Left ventricle myocardium inferior (tissue), 1 donor: ENCODE measurements around the gene MRPL18. TPM values are rescaled to one million over a fixed set of nuclear protein-coding genes. Genes with fewer than 3 reads are reported as not detected.
A peak's percentile ranks its signal among the peaks of the same experiment; 100 is the strongest.

Experiments
- DNase-seq: peaks from one replicate; pipeline ENCODE4 v3.0.0-alpha.2; 2020
- H3K27ac ChIP-seq: fragments of 200-600 bp; replicated peaks from 2 replicates; pipeline ENCODE4 v1.8.0; 2021
- H3K27me3 ChIP-seq: fragments of 200-600 bp; 2 replicates; pipeline ENCODE4 v1.8.0; 2021; ENCODE audit warnings: low read depth
- H3K36me3 ChIP-seq: fragments of 200-600 bp; 2 replicates; pipeline ENCODE4 v1.8.0; 2021
- H3K4me1 ChIP-seq: fragments of 200-600 bp; 2 replicates; pipeline ENCODE4 v1.8.0; 2021
- H3K4me3 ChIP-seq: fragments of 200-600 bp; 2 replicates; pipeline ENCODE4 v1.8.0; 2021; ENCODE audit warnings: mild to moderate bottlenecking, moderate library complexity
- H3K9me3 ChIP-seq: fragments of 200-600 bp; replicated peaks from 2 replicates; pipeline ENCODE4 v1.8.0; 2021
- intact Hi-C: fragments of 100-400 bp; cut with micrococcal nuclease; formaldehyde crosslinking; loops from one replicate; pipeline ENCODE4 v1.11.0; 2022
- total RNA-seq: library from RNA; stranded (reverse); fragmentation: NEBNext Ultra II Directional; extraction: Animal tissue kit (Norgen Biotek cat#: 25700); gene quantifications from one replicate; pipeline ENCODE4 v1.2.1, GENCODE V29; 2021
- TF ChIP-seq, protein P1 (sequence below): fragments of 200-600 bp; IDR thresholded peaks from 2 replicates; pipeline ENCODE4 v1.8.0; 2021; ENCODE audit warnings: antibody characterized with exemption, mild to moderate bottlenecking, borderline replicate concordance
- donor health status: DM: no; HTN: yes; CAD: no; lungs with severe emphysema.

Gene MRPL18
- total RNA-seq, 1 donor from 2014 or later, result 60.2 TPM

DNA sequence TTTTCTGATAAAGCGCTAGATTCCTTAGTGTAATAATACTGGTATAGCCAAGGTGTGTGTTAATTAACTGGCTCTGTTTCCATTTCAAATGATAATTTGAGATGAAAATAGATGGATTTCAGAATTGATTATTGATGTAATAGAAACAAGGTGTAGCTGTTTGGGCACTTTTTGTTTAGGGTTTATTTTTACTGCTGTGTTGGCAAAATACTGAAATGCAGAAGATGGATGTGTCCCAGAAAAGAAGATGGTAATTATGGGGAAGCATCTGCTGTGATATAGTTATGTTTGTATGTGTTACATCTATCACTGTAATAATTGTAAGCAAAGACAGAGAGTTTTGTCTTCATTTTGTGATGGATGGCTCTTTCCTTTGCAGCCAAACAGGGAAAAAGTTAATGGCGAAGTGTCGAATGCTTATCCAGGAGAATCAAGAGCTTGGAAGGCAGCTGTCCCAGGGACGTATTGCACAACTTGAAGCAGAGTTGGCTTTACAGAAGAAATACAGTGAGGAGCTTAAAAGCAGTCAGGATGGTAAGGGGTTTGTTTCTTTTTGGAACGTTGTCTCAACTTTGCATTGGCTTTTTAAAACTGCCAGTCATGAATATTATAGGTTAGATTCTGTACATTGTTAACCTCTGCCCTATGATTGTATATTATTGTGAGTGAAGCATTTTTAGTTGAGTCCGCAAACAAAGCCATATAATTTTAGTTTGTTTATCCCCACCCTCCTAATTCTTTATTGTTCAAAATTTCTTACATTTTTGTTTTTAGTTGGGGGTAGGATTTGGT, 37.0 kb upstream of the MRPL18 start:
- Histone ChIP-seq H3K9me3 (no peaks in the 10 kb centered on the region), H3K36me3 (peaks cover 90% of the 10 kb centered on the region), H3K27ac (no peak overlapping the region)

DNA sequence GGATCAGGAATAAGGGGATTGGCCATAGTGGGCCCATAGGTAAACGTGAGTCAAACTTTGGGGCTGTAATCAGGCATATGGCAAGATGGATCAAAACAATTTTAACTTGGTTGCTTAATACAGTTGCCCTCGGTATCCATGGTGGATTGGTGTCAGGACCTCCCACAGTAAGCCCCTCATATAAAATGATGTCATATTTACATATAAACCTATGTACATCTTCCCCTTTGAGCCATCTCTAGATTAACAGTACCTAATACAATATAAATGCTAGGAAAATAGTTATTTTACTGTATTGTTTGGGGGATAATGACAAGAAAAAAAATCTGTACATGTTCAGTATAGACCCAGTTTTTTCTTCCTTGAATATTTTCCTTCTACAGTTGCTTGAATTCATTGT, 35.9 kb upstream of the MRPL18 start:
- intact Hi-C loops, result no loop called here
- Histone ChIP-seq H3K27ac (no peak overlapping the region), H3K36me3 (peaks cover 84% of the 10 kb centered on the region), H3K9me3 (no peaks in the 10 kb centered on the region), H3K27me3 (no peaks in the 10 kb centered on the region), H3K4me3 (no peak overlapping the region), H3K4me1 (peaks cover 15% of the 10 kb centered on the region)
- no peak for DNase-seq
- TF ChIP-seq, protein P1, sequence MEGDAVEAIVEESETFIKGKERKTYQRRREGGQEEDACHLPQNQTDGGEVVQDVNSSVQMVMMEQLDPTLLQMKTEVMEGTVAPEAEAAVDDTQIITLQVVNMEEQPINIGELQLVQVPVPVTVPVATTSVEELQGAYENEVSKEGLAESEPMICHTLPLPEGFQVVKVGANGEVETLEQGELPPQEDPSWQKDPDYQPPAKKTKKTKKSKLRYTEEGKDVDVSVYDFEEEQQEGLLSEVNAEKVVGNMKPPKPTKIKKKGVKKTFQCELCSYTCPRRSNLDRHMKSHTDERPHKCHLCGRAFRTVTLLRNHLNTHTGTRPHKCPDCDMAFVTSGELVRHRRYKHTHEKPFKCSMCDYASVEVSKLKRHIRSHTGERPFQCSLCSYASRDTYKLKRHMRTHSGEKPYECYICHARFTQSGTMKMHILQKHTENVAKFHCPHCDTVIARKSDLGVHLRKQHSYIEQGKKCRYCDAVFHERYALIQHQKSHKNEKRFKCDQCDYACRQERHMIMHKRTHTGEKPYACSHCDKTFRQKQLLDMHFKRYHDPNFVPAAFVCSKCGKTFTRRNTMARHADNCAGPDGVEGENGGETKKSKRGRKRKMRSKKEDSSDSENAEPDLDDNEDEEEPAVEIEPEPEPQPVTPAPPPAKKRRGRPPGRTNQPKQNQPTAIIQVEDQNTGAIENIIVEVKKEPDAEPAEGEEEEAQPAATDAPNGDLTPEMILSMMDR, result no peak

More for the DNA sequence above, 37.0 kb upstream of the MRPL18 start:
- no peak for DNase-seq
- intact Hi-C loops, result no loop called here
- H3K27me3 ChIP-seq, result no peaks in the 10 kb centered on the region
- H3K4me1 ChIP-seq, result peaks cover 15% of the 10 kb centered on the region
- no peak overlapping the region for H3K4me3 ChIP-seq
- TF ChIP-seq, protein P1, result no peak

DNA sequence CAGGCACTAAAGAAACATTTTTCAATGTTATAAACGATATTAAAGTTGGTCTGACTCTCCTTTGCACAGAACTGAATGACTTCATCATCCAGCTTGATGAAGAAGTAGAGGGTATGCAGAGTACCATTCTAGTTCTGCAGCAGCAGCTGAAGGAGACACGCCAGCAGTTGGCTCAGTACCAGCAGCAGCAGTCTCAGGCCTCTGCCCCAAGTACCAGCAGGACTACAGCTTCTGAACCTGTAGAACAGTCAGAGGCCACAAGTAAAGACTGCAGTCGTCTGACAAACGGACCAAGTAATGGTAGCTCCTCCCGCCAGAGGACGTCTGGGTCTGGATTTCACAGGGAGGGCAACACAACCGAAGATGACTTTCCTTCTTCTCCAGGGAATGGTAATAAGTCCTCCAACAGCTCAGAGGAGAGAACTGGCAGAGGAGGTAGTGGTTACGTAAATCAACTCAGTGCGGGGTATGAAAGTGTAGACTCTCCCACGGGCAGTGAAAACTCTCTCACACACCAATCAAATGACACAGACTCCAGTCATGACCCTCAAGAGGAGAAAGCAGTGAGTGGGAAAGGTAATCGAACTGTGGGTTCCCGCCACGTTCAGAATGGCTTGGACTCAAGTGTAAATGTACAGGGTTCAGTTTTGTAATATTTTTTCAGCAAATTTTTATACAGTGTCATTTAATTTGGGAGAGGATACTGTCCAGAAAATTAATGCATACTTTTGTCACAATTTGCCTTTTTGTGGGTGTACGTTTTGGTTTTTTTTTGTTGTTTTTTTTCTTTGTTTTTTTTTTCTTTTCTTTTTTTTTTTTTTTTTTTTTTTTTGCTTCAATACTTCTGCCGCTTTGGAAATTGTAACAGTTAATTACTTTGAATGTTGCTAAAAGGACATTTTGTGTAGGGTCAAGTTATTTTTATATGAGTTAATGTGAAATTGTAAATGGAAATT, 35.0 kb upstream of the MRPL18 start:
- intact Hi-C loops, result no loop called here
- no peak for DNase-seq
- Histone ChIP-seq H3K4me3 (no peak overlapping the region), H3K9me3 (no peaks in the 10 kb centered on the region), H3K27me3 (no peaks in the 10 kb centered on the region), H3K4me1 (peaks cover 10% of the 10 kb centered on the region), H3K27ac (peak overlapping the region; percentile 20), H3K36me3 (peaks cover 75% of the 10 kb centered on the region)
- TF ChIP-seq, protein P1, result no peak

DNA sequence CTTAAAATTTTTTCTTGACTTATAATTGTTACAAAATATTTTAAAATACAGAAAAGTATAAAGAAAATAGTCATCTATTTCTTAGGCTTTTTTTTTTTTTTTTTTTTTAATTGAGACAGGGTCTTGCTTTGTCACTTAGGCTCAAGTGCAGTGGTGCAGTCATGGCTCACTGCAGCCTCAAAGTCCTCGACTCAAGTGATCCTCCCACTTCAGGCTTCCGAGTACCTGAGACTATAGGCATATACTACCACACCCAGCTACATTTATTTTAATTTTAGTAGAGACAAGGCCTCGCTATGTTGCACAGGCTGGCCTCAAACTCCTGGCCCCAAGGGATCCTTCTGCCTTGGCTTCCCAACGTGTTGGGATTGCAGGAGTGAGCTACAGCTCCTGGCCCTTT, 33.8 kb upstream of the MRPL18 start:
- TF ChIP-seq, protein P1, result no peak
- Histone ChIP-seq H3K27ac (no peak overlapping the region), H3K36me3 (peaks cover 68% of the 10 kb centered on the region), H3K9me3 (no peaks in the 10 kb centered on the region), H3K27me3 (no peaks in the 10 kb centered on the region), H3K4me3 (no peak overlapping the region), H3K4me1 (peaks cover 23% of the 10 kb centered on the region)
- intact Hi-C loops, result no loop called here
- no peak for DNase-seq

DNA sequence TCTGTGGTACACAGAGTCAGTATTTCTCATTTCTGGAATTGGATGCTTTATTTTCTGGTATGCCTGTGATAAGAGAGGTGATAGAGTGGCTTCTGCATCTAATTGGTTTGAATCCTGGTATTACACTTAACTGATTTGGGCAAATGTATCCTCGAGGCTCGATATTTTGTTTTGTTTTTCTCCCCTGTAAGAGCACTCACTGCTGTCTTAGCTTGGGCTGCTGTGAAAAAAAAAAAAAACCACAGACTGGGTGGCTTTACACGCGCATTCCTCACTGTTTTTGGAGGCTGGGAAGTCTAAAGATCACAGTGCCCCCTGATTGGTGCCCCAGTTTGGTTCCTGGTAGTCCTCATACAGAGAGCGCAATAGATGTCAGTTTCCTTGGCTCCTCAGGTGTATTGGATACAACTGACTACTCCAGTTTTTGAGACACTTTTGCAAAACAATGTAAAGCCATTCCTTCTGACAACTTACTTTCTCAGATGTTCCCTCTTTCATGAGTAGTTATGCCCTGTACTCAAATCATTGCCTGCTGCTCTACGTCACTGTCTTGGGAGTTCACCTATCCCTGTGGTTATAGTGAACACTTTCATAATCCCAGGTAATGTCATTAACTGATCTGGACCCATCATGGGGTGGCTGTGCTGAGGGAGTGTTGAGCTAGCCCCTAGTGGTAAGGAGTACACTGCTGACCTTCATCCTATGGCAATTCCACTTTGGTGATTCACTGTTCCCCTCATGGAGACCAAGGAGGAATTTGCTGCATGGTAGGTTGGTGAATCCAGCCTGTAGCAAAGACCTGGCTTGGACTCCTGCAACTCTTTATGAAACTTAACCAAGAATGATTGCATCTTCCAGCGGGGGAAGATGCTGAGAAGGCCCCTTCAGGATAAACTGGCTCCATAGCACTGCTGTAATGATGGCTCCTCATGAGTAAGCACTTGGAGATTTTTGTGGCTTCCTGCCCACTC, 32.0 kb upstream of the MRPL18 start:
- Histone ChIP-seq H3K27ac (no peak overlapping the region), H3K36me3 (peaks cover 50% of the 10 kb centered on the region), H3K27me3 (no peaks in the 10 kb centered on the region), H3K9me3 (no peaks in the 10 kb centered on the region), H3K4me3 (no peak overlapping the region), H3K4me1 (peaks cover 37% of the 10 kb centered on the region)
- intact Hi-C loops, result no loop called here
- DNase-seq, result no peak
- TF ChIP-seq, protein P1, result no peak
